HG03460 (cell line): ENCODE data around the gene SLC35E1.

ENCODE experiments used
- ATAC-seq: cut with Tn5 transposase; IDR thresholded peaks from one replicate; pipeline ENCODE4 v1.9.1; 2021; ENCODE audit not compliant: unreplicated experiment

The SLC35E1 gene

DNA sequence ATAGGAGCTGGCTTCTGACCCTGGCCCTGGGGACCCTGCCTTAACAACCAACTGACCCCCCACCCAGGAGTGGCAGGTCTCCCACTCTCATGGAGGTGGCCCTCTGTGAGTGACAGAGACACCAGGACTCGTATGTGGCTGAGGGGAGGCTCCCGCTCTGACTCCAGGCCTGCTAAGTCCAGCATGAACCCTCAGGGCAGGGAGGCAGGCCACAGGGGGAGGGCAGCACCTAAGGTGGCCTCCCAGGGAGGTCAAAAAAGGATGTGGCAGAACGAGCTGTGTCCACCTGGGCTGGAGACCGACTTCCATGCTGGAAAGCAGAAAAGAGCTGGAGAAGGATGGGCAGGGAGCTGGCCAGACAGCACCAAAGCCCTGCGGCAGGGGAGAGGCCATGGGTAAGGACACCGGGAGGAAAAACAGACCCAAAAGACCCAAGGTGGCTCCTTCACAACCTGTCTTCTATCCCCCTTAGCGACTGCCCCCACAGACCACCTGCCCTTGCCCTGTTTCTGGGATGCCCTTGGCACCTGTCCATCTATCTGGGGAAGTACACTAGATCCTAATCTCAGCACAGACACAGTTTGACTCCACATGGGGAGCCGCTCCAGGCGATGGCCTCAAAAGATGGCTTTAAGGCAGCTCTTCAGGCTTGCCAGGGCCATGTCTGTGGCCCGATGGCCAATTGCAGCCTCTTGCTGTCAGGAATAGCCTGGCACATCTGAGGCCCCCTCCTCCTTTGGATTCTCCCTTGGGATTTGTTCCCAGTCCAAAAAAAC lies 10.5 kb upstream of the SLC35E1 start:
- ATAC-seq, result no peak

DNA sequence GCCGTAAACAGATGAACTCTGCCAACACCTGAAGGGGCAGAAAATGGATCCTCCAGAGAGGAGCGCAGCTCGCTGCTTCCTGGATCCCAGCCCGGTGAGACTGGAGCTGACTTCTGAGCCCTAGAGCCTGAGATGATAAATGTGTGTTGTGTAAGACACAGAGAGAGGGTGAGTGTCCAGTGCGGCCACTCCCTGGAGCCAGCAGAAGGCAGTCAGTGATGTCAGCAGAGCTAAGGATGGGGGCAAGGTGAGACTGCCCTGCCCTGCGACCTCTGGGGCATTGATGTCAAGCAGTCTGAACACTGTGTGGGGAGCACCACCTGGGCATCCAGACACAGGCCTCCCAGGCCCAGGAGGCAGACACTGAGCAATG lies 9.7 kb upstream of the SLC35E1 start:
- ATAC-seq, result no peak

DNA sequence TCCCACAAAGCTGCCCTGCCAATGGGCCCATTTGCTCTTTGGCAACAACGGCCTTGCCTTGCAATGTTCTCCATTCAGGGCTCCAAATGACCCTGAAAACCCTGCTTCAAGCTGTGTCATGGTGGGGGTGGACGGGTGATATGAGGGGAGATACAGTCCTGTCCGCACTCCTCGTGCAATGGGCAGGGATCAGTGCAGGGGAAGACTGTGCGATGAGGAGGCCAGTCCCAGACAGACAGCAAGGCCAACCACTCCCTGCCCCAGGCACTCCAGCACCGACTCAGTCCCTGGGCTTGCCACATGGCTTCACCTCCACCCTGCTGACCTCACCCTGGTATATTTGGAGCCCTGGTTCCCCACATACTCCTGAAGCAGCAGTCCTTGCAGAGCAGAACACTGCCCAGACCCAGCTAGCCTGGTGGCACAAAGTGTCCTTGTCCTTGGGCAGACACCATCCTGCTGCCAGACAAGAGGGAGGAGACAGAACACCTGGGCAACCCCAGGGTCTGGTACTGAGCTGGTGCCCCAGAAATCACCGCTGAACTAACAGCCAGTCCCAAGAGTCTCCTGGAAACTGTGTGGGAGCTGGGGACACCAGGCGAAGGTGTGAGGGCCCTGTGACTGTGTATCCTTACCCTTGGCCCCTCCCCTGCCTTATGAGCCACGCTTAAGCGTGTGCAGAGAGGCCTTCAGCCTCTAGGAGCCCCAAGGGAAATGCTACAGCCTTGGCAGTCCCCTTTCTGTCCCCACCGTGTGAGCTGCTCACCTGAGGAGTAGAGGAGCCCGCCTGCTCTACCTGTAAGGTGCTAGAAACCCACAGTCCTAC lies 9.1 kb upstream of the SLC35E1 start:
- no peak for ATAC-seq

DNA sequence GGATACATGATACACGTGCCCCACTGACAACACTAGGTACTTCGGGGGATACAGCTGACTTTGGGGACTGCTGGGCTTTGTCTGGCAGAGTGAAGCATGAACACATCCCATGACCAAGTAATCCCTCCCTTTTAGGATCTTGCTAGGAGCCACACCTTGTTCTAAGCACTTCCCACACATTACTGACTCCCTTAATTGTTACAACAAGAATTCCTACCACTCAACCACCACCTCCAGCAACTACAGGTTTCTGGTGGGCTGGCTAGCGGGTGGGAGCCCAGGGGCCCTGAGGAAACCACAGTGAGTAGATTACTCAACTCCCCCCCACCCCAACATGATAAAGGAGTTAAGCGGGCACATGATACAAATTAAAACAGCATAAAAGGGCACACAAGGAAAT lies 7.2 kb upstream of the SLC35E1 start:
- no peak for ATAC-seq

DNA sequence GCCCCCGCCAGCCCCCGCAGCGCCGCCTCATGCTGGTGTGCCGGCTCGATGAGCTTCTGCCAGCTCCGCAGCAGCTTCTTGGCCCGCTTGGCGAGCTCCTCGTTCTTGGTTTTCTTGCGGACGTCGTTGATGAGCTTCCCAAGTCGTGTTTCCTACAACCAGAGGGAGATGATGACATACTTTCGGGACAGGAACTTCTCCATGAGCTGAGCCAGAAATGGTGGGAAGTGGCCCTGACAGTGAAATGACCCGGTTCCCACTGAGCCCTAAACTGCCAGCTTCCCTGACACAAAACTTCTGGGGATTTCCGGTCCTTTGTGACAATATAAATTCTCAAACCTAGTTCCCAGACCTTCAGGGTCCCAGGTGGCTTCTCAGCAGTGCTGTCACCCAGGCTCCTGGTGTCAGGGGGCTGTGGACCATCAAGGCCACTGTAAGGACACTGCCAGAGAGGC lies 5.3 kb upstream of the SLC35E1 start:
- no peak for ATAC-seq

DNA sequence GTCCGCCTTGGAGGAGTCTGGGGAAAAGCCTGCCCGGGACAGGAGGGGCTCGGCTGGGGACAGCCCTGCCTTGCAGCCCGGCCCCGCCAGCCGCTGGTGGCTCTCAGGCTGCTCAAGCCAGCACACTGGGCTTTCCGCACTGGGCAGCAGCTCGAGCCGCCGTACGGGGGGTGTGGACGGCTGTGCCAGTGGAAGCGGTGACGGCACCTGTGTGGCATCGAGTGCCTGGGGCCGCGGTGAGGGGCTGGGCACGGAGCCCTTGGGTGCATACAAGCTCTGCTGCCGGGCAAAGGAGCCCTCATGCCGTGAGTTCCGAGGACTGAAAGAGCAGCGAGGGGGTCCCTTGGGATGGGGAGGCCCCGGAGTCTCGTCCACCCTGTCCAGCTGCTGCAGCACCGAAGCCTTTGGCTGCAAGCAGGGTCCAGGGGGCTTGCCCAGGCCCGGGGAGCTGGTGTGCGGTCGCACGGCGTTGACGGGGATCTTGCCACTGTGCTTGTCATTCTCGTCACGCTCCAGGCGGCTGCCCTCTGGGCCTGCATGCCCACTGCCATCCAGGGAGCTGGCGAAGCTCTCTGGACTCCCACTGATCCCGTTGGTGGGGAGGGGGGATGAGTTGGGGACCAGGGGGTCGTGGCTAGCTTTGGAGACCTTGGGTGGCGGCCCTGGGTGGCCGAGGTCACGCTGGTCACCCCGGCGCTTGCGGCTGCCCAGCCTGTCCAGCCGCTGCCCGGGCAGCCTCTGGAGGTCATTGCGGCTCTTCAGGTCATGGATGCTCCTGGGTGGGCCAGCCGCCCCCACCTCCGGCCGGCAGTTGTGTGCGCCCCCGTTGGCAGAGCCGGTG lies 4.7 kb upstream of the SLC35E1 start:
- no peak for ATAC-seq

DNA sequence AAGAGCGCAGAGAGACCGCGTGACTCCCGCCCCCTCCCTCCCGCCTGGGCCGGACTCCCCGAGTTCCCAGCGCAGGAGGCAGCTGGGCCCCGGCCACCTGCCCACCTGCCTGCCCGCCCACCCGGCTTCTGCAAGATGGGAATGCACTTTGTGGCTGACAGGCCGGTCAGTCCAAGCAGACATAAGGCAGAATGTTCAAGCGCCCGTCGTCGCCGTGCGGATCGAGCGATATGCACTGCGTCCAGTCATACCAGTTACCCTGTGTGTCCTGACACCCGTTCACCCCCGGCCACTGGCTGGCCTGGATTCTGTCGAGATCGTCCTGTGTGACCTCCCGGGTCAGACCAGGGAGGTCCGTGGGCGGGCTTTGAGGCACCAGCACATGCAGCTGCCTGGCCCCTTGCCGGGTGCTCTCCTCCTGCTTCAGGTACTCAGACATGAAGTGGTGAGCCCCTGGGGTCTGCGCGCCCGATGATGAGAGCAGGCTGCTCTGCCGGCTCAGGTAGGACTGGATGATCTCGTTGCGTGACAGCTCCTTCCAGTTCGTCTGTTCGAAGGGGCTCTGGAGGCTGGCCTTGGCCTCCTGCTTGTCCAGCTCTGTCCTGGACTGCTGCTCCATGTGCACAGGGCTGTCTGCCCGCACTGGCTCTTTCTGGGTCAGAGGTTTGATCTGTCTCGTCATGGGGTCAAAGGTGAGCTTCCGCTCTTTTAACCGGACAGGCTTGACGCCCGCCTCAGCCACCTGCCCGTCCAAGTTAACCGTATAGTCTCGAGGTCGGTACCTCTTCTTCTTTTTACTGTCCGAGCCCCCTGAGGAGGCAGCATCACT lies 3.9 kb upstream of the SLC35E1 start:
- no peak for ATAC-seq

DNA sequence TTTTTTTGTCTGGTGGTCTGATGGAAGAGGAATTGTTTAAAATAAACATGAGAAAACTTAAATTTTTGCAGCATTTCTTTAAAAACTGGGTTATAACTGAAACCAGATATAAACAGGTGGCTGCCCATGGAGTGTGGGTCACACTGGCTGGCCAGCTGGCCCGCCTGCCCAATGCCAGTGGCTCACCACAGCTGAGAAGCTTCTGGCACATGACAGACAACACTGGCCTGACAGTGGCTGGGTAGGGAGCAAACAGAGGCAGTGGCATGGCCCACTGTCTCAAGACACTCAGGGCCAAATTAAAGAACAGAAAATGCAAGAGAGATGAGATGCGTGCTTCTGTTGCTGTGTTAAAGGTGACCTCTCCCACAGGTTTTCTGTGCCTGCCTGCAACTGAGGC lies 3.1 kb upstream of the SLC35E1 start:
- ATAC-seq, result no peak

DNA sequence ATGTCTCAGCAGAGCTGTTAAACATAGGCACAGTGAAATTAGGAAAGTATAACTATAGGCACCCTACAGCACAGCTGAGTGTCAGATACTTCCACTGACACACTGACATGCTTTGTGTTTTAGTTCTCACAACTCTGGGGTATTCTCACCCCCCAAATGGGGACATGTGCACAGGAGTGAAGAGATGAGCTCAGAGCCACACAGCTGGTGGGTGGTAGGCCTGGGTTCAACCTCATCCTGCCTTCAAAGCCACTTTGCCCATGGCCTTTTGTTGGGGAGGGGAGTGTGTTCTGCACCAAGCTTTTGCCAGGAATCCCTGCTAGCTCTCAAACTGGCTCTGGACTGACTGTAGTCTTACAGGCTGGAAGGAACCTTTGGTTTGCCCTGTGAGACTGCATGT lies 1.7 kb upstream of the SLC35E1 start:
- no peak for ATAC-seq

DNA sequence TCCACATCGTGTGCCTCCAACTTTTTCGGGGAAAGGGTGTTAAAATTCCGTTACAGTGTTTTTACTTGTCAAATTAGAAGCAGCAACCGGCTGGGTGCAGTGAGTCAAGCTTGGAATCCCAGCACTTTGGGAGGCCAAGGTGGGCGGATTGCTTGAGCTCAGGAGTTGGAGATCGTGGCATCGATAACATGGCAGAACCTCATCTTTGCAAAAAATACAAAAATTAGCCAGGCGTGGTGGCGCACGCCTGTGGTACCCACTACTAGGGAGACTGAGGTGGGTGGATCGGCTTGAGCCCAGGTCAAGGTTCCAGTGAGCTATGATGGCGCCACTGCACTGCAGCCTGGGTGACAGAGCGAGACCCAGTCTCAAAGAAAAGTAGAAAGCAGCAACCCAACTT lies 1.1 kb upstream of the SLC35E1 start:
- ATAC-seq, result no peak

DNA sequence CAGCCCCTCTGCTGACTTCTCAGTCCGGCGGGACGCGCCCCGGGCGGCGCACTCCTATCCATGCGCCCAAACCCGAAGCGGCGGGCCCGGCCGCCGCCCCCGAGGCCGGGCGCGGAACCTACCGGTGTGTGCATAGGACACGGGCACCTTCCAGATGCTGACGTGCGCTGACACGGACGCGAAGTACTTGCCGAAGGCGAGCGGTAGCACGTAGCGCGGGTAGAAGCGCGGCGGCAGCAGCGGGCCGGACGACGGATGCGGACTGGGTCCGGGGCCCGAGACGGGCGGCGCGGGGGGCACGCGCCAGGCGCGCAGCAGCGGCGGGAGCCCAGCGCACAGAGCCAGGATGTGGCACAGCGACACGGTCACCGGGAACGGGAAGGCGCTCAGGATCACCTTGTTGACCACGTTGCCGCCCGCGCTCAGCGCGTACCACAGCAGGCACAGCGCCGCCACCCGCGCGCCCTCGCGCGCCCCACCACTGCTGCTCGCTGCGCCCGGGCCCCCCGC lies 338 bp downstream of the SLC35E1 start:
- peak; percentile 25 for ATAC-seq

DNA sequence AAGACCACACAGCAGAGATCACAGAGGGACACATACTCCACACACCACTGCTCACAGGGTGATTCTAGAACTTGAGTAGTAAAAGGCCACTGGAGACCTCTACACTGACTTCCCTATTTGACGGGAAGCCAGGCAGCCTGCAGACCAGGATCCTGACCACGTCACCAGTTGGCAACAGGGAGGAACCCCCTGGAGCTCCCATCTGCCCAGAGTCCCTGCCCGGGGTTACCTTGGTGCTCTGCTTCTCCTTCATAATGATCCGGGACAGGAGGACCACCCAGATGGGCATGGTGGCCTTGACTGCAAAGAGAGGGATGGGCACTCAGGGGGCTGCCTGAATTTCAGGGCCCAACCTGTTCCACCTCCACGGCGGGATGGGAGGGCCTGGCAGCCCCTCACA lies 932 bp downstream of the SLC35E1 start:
- ATAC-seq, result no peak

DNA sequence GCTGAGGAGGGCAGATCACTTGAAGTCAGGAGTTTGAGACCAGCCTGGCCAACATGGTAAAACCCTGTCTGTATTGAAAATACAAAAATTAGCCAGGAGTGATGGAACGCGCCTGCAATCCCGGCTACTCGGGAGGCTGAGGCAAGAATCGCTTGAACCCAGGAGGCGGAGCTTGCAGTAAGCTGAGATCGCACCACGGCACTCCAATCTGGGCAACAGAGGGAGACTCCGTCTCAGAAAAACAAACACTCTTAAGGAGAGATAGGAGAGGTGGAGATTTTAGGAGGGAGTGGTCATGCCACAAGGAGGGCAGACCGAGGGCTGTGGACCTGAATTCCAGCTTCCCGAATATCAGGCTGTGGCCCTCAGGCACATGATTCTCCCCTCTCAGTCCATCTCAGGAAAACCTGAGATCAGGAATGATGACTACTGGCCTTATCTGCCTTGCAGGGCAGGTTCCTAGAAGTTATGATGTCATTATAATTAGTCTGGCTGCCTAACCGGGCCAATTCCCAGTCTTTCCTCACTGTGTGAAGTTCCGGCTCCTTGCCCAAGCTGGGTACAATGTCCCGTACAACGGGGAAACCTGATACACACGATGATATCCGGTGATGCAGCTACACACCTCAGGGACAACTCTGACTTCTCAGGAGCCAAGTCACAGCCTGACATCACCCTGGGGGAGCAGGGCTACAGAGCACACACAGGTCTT lies 2.5 kb downstream of the SLC35E1 start:
- no peak for ATAC-seq

DNA sequence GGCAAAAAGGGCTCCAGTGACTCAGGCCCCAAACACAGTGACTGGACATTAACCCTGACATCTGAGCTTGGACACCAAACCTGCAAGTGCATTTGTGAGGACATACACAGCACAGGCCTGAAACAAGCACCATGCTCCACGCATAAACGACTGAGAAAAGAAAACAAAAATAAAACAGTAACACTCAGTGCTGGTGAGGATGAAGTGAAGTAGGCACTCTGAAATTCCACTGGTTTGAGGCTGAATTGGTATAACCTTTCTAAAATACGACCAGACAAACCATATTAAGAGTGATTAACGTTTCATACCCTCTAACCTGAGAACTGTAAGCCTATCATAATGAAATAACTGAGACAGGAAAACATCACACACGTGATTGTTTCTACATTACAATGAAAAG lies 5.5 kb downstream of the SLC35E1 start:
- no peak for ATAC-seq

DNA sequence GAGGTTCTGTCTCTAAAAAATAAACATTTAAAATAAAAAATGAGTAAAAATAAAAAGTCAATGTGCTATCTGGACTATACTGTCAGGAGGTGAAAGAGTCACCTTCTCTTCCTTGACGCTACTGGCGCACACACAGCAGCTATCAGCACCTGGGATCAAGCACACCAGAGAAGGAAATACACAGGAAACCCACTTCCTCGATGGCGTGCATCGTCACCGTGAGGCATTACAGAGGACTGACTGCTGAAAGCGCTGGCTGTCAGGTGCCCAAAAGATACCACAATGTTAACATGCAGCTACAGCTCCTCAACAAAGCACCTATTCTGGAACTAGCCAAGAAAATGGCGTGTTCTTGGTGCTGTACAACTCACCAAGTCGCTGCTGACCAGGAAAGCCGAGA lies 6.1 kb downstream of the SLC35E1 start:
- ATAC-seq, result no peak

DNA sequence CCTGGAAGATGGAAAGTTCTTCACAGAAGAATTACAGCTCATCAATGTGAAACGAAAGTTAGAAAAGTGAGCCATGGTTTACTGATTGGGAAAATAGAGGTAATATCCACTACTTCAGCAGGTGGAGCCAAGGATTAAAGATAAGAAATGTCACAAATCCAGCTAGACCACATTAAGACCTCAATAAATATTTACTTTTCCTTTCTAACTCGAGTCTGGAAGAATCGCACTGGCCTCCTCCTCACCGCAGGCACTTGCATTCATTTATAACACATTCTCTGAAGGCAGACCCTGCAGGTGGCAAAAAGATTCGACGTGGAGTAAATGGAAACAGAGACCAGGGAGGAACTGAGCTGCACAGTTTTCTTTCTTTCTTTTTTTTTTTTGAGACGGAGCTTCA lies 7.4 kb downstream of the SLC35E1 start:
- no peak for ATAC-seq

DNA sequence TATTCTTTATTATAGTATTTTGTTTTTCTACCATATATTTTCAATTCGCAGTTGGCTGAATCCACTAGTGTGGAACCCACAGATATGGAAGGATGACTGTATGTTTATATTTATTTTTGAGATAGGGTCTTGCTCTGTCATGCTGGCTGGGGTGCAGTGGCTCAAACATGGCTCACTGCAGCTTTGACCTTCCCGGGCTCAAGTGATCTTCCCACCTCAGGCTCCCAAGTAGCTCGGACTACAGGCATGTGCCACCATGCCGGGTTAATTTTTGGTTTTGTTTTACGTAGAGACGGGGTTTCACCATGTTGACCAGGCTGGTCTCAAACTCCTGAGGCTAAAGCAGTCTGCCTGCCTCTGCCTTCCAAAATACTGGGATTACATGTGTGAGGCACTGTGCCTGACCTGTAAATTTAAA lies 9.6 kb downstream of the SLC35E1 start:
- ATAC-seq, result no peak

DNA sequence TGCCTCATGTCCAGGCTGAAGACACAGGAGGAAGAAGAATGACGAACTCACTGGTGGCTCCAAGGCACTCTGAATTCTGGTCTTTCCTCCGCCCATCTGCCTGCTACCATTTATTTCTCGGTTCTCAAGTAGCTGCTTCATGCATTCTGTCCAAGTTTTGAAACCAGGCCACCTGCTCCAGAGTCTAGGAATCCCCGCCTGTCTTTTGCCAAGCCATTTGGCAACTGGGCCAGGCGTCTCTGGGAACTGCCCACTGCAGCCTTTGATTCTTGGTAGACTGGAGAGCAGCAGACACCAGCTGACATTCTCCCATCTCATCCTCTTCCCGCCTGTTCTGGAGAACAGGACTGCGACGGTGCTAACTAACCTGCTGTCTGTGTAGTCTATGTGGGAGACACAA lies 10.8 kb downstream of the SLC35E1 start:
- no peak for ATAC-seq

DNA sequence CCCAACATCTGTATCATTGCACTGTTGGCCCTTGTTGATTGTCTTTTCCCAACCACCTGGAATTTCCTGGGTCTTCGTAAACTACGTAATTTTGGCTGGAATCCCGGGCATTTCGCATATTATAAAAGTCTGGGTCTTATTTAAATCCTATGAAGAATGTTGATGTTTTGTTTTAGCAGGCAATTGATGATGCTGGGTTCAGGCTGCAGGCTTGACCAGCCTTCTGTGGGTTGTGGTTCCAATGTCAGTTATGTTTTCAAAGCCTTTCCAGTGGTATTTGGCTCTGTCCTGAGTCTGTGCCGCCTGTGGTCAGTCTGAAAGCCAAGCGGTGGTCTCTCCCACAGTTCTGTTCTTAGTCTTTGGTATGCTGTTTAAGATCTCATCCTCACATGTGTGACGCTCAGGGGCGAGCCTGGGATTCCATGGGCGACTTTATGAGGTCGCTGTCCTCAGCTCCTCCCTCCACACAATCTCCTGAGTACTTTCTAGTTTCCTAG lies 12.4 kb downstream of the SLC35E1 start:
- no peak for ATAC-seq

DNA sequence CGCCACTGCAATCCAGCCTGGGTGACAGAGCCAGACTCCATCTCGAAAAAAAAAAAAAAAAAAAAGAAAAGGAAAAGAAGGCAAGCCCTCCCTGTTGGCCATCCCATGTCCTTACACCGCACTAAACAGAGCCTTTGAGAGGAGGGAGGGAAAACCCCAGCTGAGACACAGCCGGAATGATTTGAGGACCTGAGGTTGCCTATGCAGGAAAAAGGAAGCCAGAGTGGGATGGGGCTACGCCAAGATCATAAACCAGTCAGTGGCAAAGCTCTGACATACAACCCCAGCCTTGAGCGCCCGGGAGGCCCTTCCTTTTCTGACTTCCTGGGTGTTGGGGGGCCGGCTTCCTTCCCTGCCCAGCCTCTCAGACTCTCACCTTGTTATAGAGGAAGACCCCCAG lies 17.4 kb downstream of the SLC35E1 start:
- no peak for ATAC-seq
